MM.1S (cell line): ENCODE results near the gene DDX27.

Source experiments
- EZH2phosphoT487 ChIP-seq: fragments of 300-600 bp; sonication (generic); IDR thresholded peaks from 2 replicates; pipeline ENCODE4 v1.6.1; 2018; ENCODE audit warnings: antibody characterized with exemption, low read length
- TF ChIP-seq, protein P1 (sequence below): fragments of 300-600 bp; sonication (generic); IDR thresholded peaks from 2 replicates; pipeline ENCODE4 v1.5.1; 2016; ENCODE audit warnings: antibody characterized with exemption, low read length, mixed read lengths

DNA sequence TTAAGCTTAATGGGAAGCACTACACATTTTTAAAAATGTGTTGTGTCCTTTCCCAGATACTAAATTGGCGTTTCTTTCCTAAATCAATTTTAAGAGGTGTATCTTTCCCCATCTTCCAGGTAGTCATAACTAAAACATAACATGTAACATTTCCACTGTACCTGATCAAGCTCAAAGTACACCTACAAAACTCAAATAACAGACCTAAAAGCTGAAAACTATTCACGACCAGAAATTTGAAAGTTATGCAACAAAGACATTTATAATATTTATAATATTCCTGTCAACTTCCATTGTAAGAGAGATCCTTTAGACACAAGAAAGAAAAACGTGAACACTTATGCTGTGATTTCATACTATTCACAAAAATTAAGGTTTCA lies 34.5 kb upstream of the DDX27 start:
- TF ChIP-seq, protein P1, sequence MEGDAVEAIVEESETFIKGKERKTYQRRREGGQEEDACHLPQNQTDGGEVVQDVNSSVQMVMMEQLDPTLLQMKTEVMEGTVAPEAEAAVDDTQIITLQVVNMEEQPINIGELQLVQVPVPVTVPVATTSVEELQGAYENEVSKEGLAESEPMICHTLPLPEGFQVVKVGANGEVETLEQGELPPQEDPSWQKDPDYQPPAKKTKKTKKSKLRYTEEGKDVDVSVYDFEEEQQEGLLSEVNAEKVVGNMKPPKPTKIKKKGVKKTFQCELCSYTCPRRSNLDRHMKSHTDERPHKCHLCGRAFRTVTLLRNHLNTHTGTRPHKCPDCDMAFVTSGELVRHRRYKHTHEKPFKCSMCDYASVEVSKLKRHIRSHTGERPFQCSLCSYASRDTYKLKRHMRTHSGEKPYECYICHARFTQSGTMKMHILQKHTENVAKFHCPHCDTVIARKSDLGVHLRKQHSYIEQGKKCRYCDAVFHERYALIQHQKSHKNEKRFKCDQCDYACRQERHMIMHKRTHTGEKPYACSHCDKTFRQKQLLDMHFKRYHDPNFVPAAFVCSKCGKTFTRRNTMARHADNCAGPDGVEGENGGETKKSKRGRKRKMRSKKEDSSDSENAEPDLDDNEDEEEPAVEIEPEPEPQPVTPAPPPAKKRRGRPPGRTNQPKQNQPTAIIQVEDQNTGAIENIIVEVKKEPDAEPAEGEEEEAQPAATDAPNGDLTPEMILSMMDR: no peak
- no peak for TF ChIP-seq EZH2phosphoT487
